Osteoblast (primary cell): ENCODE data around the gene ADAMTS16. TPM values are rescaled to one million over a fixed set of nuclear protein-coding genes. Genes with fewer than 3 reads are reported as not detected.

Experiments
- DNase-seq: peaks from one replicate; pipeline ENCODE4 v3.0.0; 2011; ENCODE audit warnings: low spot score, mixed read lengths; ENCODE audit not compliant: insufficient read length; ENCODE audit errors: missing footprints
- H2AFZ ChIP-seq: 2 replicates; pipeline ENCODE4 v1.6.0; 2011; ENCODE audit warnings: mild to moderate bottlenecking, low read length
- H3K27ac ChIP-seq: 2 replicates; pipeline ENCODE4 v1.5.1; 2011; ENCODE audit warnings: mild to moderate bottlenecking, low read depth, low read length, moderate library complexity
- H3K27me3 ChIP-seq: 2 replicates; pipeline ENCODE4 v1.6.0; 2012; ENCODE audit warnings: mild to moderate bottlenecking, control low read depth, inconsistent platforms, low read length, moderate library complexity; ENCODE audit not compliant: insufficient read depth
- H3K36me3 ChIP-seq: 2 replicates; pipeline ENCODE4 v1.5.1; 2011; ENCODE audit warnings: mild to moderate bottlenecking, low read length, control low read depth, moderate library complexity; ENCODE audit not compliant: insufficient read depth
- H3K4me1 ChIP-seq: 2 replicates; pipeline ENCODE4 v1.5.1; 2011; ENCODE audit warnings: mild to moderate bottlenecking, low read length, control low read depth, moderate library complexity; ENCODE audit not compliant: insufficient read depth
- H3K4me2 ChIP-seq: 2 replicates; pipeline ENCODE4 v1.6.0; 2011; ENCODE audit warnings: mild to moderate bottlenecking, low read length; ENCODE audit not compliant: insufficient read depth
- H3K4me3 ChIP-seq: fragments of 200-600 bp; sonication (generic); 3 replicates; pipeline ENCODE4 v1.5.1; 2012; ENCODE audit warnings: mild to moderate bottlenecking, low read length, inconsistent platforms; ENCODE audit not compliant: insufficient read depth
- H3K79me2 ChIP-seq: 2 replicates; pipeline ENCODE4 v1.6.0; 2012; ENCODE audit warnings: mild to moderate bottlenecking, low read length, control low read depth, inconsistent platforms; ENCODE audit not compliant: insufficient read depth
- H3K9me3 ChIP-seq: 2 replicates; pipeline ENCODE4 v1.5.1; 2011; ENCODE audit warnings: low read depth, low read length, control low read depth
- H4K20me1 ChIP-seq: 2 replicates; pipeline ENCODE4 v1.6.0; 2012; ENCODE audit warnings: mild to moderate bottlenecking, low read length, control low read depth; ENCODE audit not compliant: insufficient read depth
- CTCF ChIP-seq: IDR thresholded peaks from 2 replicates; pipeline ENCODE4 v1.5.1; 2011; ENCODE audit warnings: mild to moderate bottlenecking, low read depth, low read length, moderate library complexity; ENCODE audit errors: extremely low read depth
- total RNA-seq: library from RNA; depleted of rRNA; stranded (reverse); fragments of >200 nt; gene quantifications from 2 replicates; pipeline ENCODE4 v1.2.3, GENCODE V29; 2012

The ADAMTS16 gene
- total RNA-seq, 1 donor, result 1.4 TPM

GRCh38 chr5:5189051-5189430 is 48.9 kb downstream of the ADAMTS16 start:
- no peak for DNase-seq
- H3K4me2 ChIP-seq, result no peak overlapping the region
- no peak overlapping the region for H2AFZ ChIP-seq
- H3K4me1 ChIP-seq, result no peaks in the 10 kb centered on the region
- no peaks in the 10 kb centered on the region for H3K27me3 ChIP-seq
- no peak overlapping the region for H3K4me3 ChIP-seq
- H3K27ac ChIP-seq, result no peak overlapping the region
- no peaks in the 10 kb centered on the region for H4K20me1 ChIP-seq
- TF ChIP-seq CTCF, result no peak
- H3K79me2 ChIP-seq, result no peaks in the 10 kb centered on the region
- no peaks in the 10 kb centered on the region for H3K36me3 ChIP-seq
- no peaks in the 10 kb centered on the region for H3K9me3 ChIP-seq

GRCh38 chr5:5191906-5192305 is 51.8 kb downstream of the ADAMTS16 start:
- Histone ChIP-seq H3K27ac (no peak overlapping the region), H3K79me2 (no peaks in the 10 kb centered on the region), H3K36me3 (no peaks in the 10 kb centered on the region), H3K4me1 (no peaks in the 10 kb centered on the region), H3K9me3 (no peaks in the 10 kb centered on the region), H4K20me1 (no peaks in the 10 kb centered on the region), H2AFZ (no peak overlapping the region), H3K4me2 (no peak overlapping the region), H3K4me3 (no peak overlapping the region), H3K27me3 (no peaks in the 10 kb centered on the region)
- no peak for TF ChIP-seq CTCF
- DNase-seq, result no peak

GRCh38 chr5:5192681-5193080 is 52.6 kb downstream of the ADAMTS16 start:
- Histone ChIP-seq H3K79me2 (no peaks in the 10 kb centered on the region), H3K4me2 (no peak overlapping the region)
- no peak for DNase-seq

GRCh38 chr5:5195128-5195918 is 55.2 kb downstream of the ADAMTS16 start:
- H3K27me3 ChIP-seq, result no peaks in the 10 kb centered on the region
- no peak overlapping the region for H2AFZ ChIP-seq
- H4K20me1 ChIP-seq, result no peaks in the 10 kb centered on the region
- H3K9me3 ChIP-seq, result no peaks in the 10 kb centered on the region
- no peaks in the 10 kb centered on the region for H3K4me1 ChIP-seq
- no peak for DNase-seq
- no peak overlapping the region for H3K27ac ChIP-seq
- H3K79me2 ChIP-seq, result no peaks in the 10 kb centered on the region
- H3K4me3 ChIP-seq, result no peak overlapping the region
- H3K4me2 ChIP-seq, result no peak overlapping the region
- no peak for TF ChIP-seq CTCF
- no peaks in the 10 kb centered on the region for H3K36me3 ChIP-seq

More at GRCh38 chr5:5192681-5193080, 52.6 kb downstream of the ADAMTS16 start:
- Histone ChIP-seq H2AFZ (no peak overlapping the region), H3K27ac (no peak overlapping the region), H4K20me1 (no peaks in the 10 kb centered on the region), H3K4me3 (no peak overlapping the region), H3K27me3 (no peaks in the 10 kb centered on the region), H3K9me3 (no peaks in the 10 kb centered on the region), H3K36me3 (no peaks in the 10 kb centered on the region), H3K4me1 (no peaks in the 10 kb centered on the region)
- TF ChIP-seq CTCF, result no peak
